Mucosa of descending colon (tissue), 3 donors: Measurements from ENCODE around the gene CBFB. TPM values are rescaled to one million over a fixed set of nuclear protein-coding genes. Genes with fewer than 3 reads are reported as not detected.

Experiments used
- ATAC-seq: fragments of 200-7000 bp; cut with Tn5 transposase; one replicate; pipeline ENCODE4 v1.9.1; 2020; ENCODE audit warnings: mild to moderate bottlenecking, moderate library complexity
- DNase-seq, 3 donors: peaks; one replicate each; pipeline ENCODE4 v3.0.0-alpha.2; 2020
- H3K36me3 ChIP-seq: fragments of 200-600 bp; one replicate; pipeline ENCODE4 v1.8.0; 2021; ENCODE audit warnings: low read depth, mild to moderate bottlenecking
- H3K4me1 ChIP-seq: fragments of 200-600 bp; one replicate; pipeline ENCODE4 v1.8.0; 2021; ENCODE audit warnings: low read depth, mild to moderate bottlenecking
- H3K4me3 ChIP-seq: fragments of 200-600 bp; one replicate; pipeline ENCODE4 v1.8.0; 2021; ENCODE audit warnings: mild to moderate bottlenecking
- H3K9me3 ChIP-seq: fragments of 200-600 bp; one replicate; pipeline ENCODE4 v1.8.0; 2021; ENCODE audit warnings: mild to moderate bottlenecking
- intact Hi-C, 2 donors: fragments of 100-400 bp; cut with DNase I in 1 of 2; cut with micrococcal nuclease in 1 of 2; formaldehyde crosslinking; loops; one replicate each; pipeline versions ENCODE4 v1.11.0 to v1.11.1; 2022; cut with DNase I, micrococcal nuclease
- long read RNA-seq, 2 donors: library from polyadenylated mRNA; unstranded; transcript quantifications; one replicate each; pipeline ENCODE4 v2.0.0, GENCODE V29; 2019 to 2021
- total RNA-seq, 3 donors: library from RNA; stranded (reverse); fragmentation: NEBNext Ultra II Directional in 2 of 3; extraction: Animal tissue kit (Norgen Biotek cat#: 25700) in 2 of 3; gene quantifications; one replicate each; pipeline versions ENCODE4 v1.2.1 to v1.2.4, GENCODE V29; 2021 to 2023
- TF ChIP-seq, protein P1 (sequence below): fragments of 200-600 bp; IDR thresholded peaks from one replicate; pipeline ENCODE4 v1.8.0; 2022; ENCODE audit warnings: antibody characterized with exemption, mild to moderate bottlenecking
- donor health status: DM: no; HTN: no; CAD: no; lungs with moderate emphysema.
- donor health status: DM: no; HTN: no; CAD: no.
- donor health status: DM: no; HTN: yes; CAD: no.

Gene CBFB
- 10 to 100 TPM; 26.3 to 35.5 (median 26.8) TPM for total RNA-seq
- long read RNA-seq, donor 1, transcript CBFB-202 (6 exons, 2,971 nt) = minor isoform, 9 of 35 reads
- long read RNA-seq, donor 1, transcript CBFB-201 (6 exons, 3,136 nt) = major isoform, 14 of 35 reads
- long read RNA-seq, donor 1, partial matches to known transcripts = 3 of 35 reads
- long read RNA-seq, donor 1, other reads (novel, unspliced or antisense) = 9 of 35 reads
- long read RNA-seq, donor 2, partial matches to known transcripts = 0 of 2 reads
- long read RNA-seq, donor 2, other reads (novel, unspliced or antisense) = 2 of 2 reads

DNA sequence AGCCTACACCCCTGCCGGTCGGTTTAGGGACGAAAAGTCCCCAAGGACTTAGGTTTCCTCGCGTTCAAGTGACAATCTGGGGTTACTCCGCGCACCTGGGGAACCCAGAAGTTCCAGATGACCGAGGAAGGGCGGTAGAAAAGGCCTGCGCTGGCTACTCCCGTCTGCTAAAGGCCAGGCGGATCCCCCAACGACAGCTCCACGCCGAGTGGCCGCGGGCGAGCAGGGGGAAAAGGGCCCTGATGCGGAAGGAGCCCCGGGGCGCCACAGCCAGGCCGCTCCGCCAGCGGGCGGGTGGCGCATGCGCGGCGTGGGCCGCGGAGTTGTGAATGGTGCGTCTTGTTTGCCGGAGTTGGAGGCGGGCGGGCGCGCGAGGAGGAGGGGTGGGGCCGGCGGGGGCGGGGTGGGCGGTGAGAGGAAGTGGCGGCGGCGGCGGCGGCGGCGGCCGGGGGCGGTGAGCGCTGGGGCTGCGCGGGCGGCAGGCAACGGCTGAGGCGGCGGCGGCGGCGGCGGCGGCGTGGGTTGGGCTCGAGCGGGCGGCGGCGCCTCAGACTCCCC lies at the start of gene CBFB:
CBFB (plus strand) TSS at position 454 of the 558 bp plus-strand sequence. CDS start 259 bp downstream, outside the sequence.
- TF ChIP-seq, protein P1, sequence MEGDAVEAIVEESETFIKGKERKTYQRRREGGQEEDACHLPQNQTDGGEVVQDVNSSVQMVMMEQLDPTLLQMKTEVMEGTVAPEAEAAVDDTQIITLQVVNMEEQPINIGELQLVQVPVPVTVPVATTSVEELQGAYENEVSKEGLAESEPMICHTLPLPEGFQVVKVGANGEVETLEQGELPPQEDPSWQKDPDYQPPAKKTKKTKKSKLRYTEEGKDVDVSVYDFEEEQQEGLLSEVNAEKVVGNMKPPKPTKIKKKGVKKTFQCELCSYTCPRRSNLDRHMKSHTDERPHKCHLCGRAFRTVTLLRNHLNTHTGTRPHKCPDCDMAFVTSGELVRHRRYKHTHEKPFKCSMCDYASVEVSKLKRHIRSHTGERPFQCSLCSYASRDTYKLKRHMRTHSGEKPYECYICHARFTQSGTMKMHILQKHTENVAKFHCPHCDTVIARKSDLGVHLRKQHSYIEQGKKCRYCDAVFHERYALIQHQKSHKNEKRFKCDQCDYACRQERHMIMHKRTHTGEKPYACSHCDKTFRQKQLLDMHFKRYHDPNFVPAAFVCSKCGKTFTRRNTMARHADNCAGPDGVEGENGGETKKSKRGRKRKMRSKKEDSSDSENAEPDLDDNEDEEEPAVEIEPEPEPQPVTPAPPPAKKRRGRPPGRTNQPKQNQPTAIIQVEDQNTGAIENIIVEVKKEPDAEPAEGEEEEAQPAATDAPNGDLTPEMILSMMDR = no peak
- Histone ChIP-seq H3K4me1 (peaks cover 9% of the 10 kb centered on the region), H3K36me3 (no peaks in the 10 kb centered on the region), H3K4me3 (peak within 1 kb of the TSS; percentile 77), H3K9me3 (no peaks in the 10 kb centered on the region)
- DNase-seq (peak; percentile 92 to 95 (median 95)), ATAC-seq (peak; percentile 95)
- intact Hi-C loops = no loop called here

DNA sequence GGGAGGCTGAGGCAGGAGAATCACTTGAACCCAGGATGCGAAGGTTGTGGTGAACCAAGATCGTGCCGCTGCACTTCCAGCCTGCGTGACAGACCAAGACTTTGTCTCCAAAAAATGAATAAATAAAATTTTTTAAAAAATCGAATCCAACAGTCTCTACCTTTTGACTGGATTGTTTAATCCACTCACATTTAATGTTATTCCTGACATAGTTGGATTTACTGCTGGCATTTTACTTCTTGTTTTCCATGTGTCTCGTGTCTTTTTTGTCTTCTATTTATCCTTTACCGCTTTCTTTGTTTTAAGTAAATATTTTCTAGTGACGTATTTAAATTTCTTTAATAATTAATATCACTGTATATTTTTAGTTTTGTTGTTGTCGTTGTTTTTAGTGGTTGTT lies 45.9 kb upstream of the CBFB start:
- Histone ChIP-seq H3K4me1 (no peaks in the 10 kb centered on the region), H3K9me3 (no peaks in the 10 kb centered on the region), H3K4me3 (no peak overlapping the region), H3K36me3 (no peaks in the 10 kb centered on the region)
- ATAC-seq (no peak), DNase-seq (no peak)
- intact Hi-C loops = no loop called here
- TF ChIP-seq, protein P1 = no peak

DNA sequence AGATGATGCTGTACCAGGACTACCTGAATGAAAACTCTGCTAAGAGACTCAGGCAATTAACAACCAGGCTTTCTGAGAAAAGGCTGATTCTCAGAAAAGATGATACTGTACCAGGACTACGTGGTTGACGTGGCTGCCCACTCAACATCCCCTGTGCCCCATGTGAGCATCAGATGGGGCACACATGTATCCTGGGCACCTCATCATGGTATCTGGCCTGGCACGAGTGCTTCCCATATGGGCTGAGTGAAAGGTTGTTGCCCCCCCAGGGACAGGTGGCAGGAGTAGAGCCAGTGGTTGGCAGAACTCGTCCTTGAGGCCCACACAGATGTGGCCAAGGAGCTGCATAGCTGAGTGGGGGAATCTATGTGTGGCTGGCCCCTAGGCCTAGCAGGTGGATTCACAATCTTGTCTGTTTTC lies 44.0 kb upstream of the CBFB start:
- Histone ChIP-seq H3K9me3 (no peaks in the 10 kb centered on the region), H3K4me1 (no peaks in the 10 kb centered on the region), H3K36me3 (no peaks in the 10 kb centered on the region), H3K4me3 (no peak overlapping the region)
- TF ChIP-seq, protein P1 = no peak
- DNase-seq (no peak), ATAC-seq (no peak)
- intact Hi-C loops = no loop called here

GRCh38 chr16:66986559-66986958 lies 42.4 kb upstream of the CBFB start:
- intact Hi-C loops = no loop called here
- Histone ChIP-seq H3K4me1 (no peaks in the 10 kb centered on the region), H3K4me3 (no peak overlapping the region), H3K36me3 (no peaks in the 10 kb centered on the region), H3K9me3 (no peaks in the 10 kb centered on the region)
- TF ChIP-seq, protein P1 = no peak
- DNase-seq = no peak
- no peak for ATAC-seq

DNA sequence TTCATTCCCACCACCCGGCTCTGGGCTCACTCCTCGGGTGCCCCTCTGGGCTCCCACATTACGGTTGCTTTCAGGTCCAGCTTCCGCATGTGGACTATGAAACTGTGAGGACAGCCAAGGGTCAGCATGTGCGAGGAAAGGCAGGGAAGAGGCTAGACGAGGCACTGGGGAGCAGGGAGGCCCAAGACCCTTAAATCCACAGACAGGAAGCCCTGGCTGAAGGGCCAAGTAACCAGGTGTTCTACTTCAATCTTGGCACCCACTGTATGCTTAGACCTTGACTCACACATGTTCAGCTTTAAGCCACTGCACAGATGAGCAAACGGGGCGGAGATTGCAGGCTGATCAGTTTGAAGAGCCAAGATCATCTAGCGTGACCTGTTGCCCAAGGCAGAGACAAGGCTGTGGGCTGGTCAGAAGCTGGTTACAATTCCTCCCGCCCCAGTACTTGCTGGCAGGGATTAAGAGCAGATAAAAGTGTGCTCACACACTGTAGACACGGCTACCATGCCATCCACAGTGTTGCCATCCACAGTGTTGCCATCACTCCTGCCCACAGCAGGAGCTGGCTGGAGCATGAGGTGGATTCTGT lies 40.7 kb upstream of the CBFB start, which contains the start of gene CES4A:
CES4A (plus strand) TSS at position 393 of the 592 bp plus-strand sequence; CDS start at position 577, 184 bp downstream.
- no peaks in the 10 kb centered on the region for H3K4me1 ChIP-seq
- H3K4me3 ChIP-seq = no peak within 1 kb of the TSS
- H3K36me3 ChIP-seq = no peaks in the 10 kb centered on the region
- intact Hi-C loops = no loop called here
- DNase-seq (no peak), ATAC-seq (peak; percentile 27)
- no peaks in the 10 kb centered on the region for H3K9me3 ChIP-seq
- TF ChIP-seq, protein P1 = no peak
